ENCODE data around the gene PDCL3.

The PDCL3 gene

GRCh38 chr2:100606332-100606725, 43.5 kb downstream of the PDCL3 start:
- Histone ChIP-seq H3K79me2 (ENCODE audit: insufficient read depth, low read length) (no peaks in the 10 kb centered on the region), H3K4me1 (ENCODE audit: insufficient read depth, low read length) (no peaks in the 10 kb centered on the region), H2AFZ (ENCODE audit: low read depth, low read length) (no peak overlapping the region), H3K9ac (ENCODE audit: low read depth, low read length) (no peak overlapping the region), H3K4me3 (ENCODE audit: low read depth in 1 of 2, low read length in 2 of 2) (no peak overlapping the region), H3K27me3 (ENCODE audit: insufficient read depth, low read length, poor library complexity) (no peaks in the 10 kb centered on the region), H4K20me1 (ENCODE audit: insufficient read depth, low read length) (no peaks in the 10 kb centered on the region), H3K4me2 (ENCODE audit: insufficient read depth, low read length) (no peak overlapping the region), H3K36me3 (ENCODE audit: insufficient read depth, low read length) (no peaks in the 10 kb centered on the region), H3K9me3 (ENCODE audit: insufficient read depth, low read length, severe bottlenecking) (no peaks in the 10 kb centered on the region), H3K27ac (ENCODE audit: low read length) (no peak overlapping the region)
- DNase-seq, result no peak
- TF ChIP-seq EZH2 (IDR thresholded peaks at IDR 0.05; ENCODE audit: borderline replicate concordance, low read depth, low read length, severe bottlenecking), result no peak
- no peak for TF ChIP-seq CTCF (IDR thresholded peaks at IDR 0.05; ENCODE audit: borderline replicate concordance, extremely low read depth, low read length, poor library complexity, severe bottlenecking)
- no peak for ATAC-seq (ENCODE audit: insufficient read depth, low read depth)

- H3K27ac ChIP-seq (ENCODE audit: low read length), result no peak overlapping the region
- no peak overlapping the region; the same call in 1 of the 2 replicates for H2AFZ ChIP-seq (ENCODE audit: low read depth, low read length)
- H4K20me1 ChIP-seq (ENCODE audit: insufficient read depth, low read length), result no peaks in the 10 kb centered on the region
- no peaks in the 10 kb centered on the region for H3K4me1 ChIP-seq (ENCODE audit: insufficient read depth, low read length)
- no peak overlapping the region for H3K4me2 ChIP-seq (ENCODE audit: insufficient read depth, low read length)
- peak; percentile 62 for ATAC-seq (ENCODE audit: insufficient read depth, low read depth)
- H3K9me3 ChIP-seq (ENCODE audit: insufficient read depth, low read length, severe bottlenecking), result no peaks in the 10 kb centered on the region
- peak; percentile 51 for DNase-seq
- H3K36me3 ChIP-seq (ENCODE audit: insufficient read depth, low read length), result no peaks in the 10 kb centered on the region
- no peaks in the 10 kb centered on the region for H3K79me2 ChIP-seq (ENCODE audit: insufficient read depth, low read length)
- no peak overlapping the region for H3K4me3 ChIP-seq (ENCODE audit: low read depth in 1 of 2, low read length in 2 of 2)
- no peak overlapping the region for H3K9ac ChIP-seq (ENCODE audit: low read depth, low read length)
- H3K27me3 ChIP-seq (ENCODE audit: insufficient read depth, low read length, poor library complexity), result no peaks in the 10 kb centered on the region
- TF ChIP-seq CTCF (IDR thresholded peaks at IDR 0.05; ENCODE audit: borderline replicate concordance, extremely low read depth, low read length, poor library complexity, severe bottlenecking) (peak; percentile 97), EZH2 (IDR thresholded peaks at IDR 0.05; ENCODE audit: borderline replicate concordance, low read depth, low read length, severe bottlenecking) (no peak)
Observed at GRCh38 chr2:100606726-100607343, 44.0 kb downstream of the PDCL3 start.

DNA sequence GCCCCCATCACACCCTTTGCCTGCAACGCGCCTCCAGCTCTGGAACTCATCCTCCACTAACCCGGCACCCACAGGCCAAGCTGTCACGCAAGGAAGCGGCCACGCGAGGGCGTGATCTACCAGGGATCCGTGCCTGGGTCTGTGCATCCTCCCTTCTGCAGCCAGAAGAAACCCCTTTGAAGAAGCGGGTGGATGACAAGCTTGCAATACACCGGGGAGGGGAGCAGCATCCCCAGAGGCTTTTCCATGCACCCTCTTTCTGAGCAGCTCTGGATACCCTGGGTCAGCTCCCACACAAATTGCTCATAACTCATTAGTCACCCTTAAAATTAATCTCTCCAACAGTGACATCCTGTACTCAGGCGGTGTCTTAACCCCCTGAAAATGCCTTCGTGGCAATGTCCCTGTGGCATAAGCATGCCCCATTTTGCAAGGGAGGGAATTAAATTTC, 47.6 kb downstream of the PDCL3 start:
- ATAC-seq (ENCODE audit: insufficient read depth, low read depth) (peak; percentile 94), DNase-seq (peak; percentile 81)
- no peaks in the 10 kb centered on the region for H4K20me1 ChIP-seq (ENCODE audit: insufficient read depth, low read length)
- TF ChIP-seq CTCF (IDR thresholded peaks at IDR 0.05; ENCODE audit: borderline replicate concordance, extremely low read depth, low read length, poor library complexity, severe bottlenecking) (peak; percentile 91), EZH2 (IDR thresholded peaks at IDR 0.05; ENCODE audit: borderline replicate concordance, low read depth, low read length, severe bottlenecking) (no peak)
- H3K36me3 ChIP-seq (ENCODE audit: insufficient read depth, low read length), result no peaks in the 10 kb centered on the region
- H3K9me3 ChIP-seq (ENCODE audit: insufficient read depth, low read length, severe bottlenecking), result no peaks in the 10 kb centered on the region
- H3K4me2 ChIP-seq (ENCODE audit: insufficient read depth, low read length), result no peak overlapping the region
- H2AFZ ChIP-seq (ENCODE audit: low read depth, low read length), result no peak overlapping the region
- no peaks in the 10 kb centered on the region for H3K4me1 ChIP-seq (ENCODE audit: insufficient read depth, low read length)
- no peaks in the 10 kb centered on the region for H3K27me3 ChIP-seq (ENCODE audit: insufficient read depth, low read length, poor library complexity)
- H3K79me2 ChIP-seq (ENCODE audit: insufficient read depth, low read length), result no peaks in the 10 kb centered on the region
- H3K9ac ChIP-seq (ENCODE audit: low read depth, low read length), result no peak overlapping the region
- no peak overlapping the region for H3K27ac ChIP-seq (ENCODE audit: low read length)
- H3K4me3 ChIP-seq (ENCODE audit: low read depth in 1 of 2, low read length in 2 of 2), result no peak overlapping the region

All from DND-41 (cell line).